Panc1 (cell line): Measurements from ENCODE around the gene CDCP1.

Experiments
- CTCF ChIP-seq: fragments of 450-650 bp; IDR thresholded peaks from 2 replicates; pipeline ENCODE4 v1.5.1; 2017; ENCODE audit warnings: mild to moderate bottlenecking
- POLR2AphosphoS5 ChIP-seq: IDR thresholded peaks from 2 replicates; pipeline ENCODE4 v1.6.1; 2012; ENCODE audit warnings: mild to moderate bottlenecking, low read depth, low read length, moderate library complexity
- TCF7L2 ChIP-seq: IDR thresholded peaks from 2 replicates; pipeline ENCODE4 v1.6.1; 2011; ENCODE audit warnings: mild to moderate bottlenecking, low read depth, low read length, inconsistent platforms
- TF ChIP-seq, protein P1 (sequence below), 2 experiments: IDR thresholded peaks; 2 replicates each; pipeline ENCODE4 v1.6.1; 2011 to 2012; ENCODE audit warnings: low read depth in 2 of 2, control low read depth in 1 of 2, low read length in 1 of 2, mild to moderate bottlenecking in 1 of 2, moderate library complexity in 1 of 2; ENCODE audit not compliant: insufficient read depth in 1 of 2

GRCh38 chr3:45148921-45149320, 2.7 kb upstream of the CDCP1 start:
- TF ChIP-seq CTCF (no peak), POLR2AphosphoS5 (no peak), TCF7L2 (no peak)
- TF ChIP-seq, protein P1, sequence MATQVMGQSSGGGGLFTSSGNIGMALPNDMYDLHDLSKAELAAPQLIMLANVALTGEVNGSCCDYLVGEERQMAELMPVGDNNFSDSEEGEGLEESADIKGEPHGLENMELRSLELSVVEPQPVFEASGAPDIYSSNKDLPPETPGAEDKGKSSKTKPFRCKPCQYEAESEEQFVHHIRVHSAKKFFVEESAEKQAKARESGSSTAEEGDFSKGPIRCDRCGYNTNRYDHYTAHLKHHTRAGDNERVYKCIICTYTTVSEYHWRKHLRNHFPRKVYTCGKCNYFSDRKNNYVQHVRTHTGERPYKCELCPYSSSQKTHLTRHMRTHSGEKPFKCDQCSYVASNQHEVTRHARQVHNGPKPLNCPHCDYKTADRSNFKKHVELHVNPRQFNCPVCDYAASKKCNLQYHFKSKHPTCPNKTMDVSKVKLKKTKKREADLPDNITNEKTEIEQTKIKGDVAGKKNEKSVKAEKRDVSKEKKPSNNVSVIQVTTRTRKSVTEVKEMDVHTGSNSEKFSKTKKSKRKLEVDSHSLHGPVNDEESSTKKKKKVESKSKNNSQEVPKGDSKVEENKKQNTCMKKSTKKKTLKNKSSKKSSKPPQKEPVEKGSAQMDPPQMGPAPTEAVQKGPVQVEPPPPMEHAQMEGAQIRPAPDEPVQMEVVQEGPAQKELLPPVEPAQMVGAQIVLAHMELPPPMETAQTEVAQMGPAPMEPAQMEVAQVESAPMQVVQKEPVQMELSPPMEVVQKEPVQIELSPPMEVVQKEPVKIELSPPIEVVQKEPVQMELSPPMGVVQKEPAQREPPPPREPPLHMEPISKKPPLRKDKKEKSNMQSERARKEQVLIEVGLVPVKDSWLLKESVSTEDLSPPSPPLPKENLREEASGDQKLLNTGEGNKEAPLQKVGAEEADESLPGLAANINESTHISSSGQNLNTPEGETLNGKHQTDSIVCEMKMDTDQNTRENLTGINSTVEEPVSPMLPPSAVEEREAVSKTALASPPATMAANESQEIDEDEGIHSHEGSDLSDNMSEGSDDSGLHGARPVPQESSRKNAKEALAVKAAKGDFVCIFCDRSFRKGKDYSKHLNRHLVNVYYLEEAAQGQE (IDR thresholded peaks at IDR 0.05; ENCODE audit: insufficient read depth in 1 of 2, low read depth in 2 of 2, low read length in 1 of 2), result no peak
